OCI-LY3 (cell line): ENCODE results near the gene PLEK.
A peak's percentile ranks its signal among the peaks of the same experiment; 100 is the strongest.
"Not testable (repeated sequence)": the region's sequence is repeated elsewhere in the genome, so short reads cannot be mapped to it uniquely, and the experiment has no call there.

ENCODE experiments used
- H2AFZ ChIP-seq: fragments of 200-600, 300-600 bp; shearing (Covaris generic); 2 replicates; pipeline ENCODE4 v1.6.0; 2014; ENCODE audit warnings: antibody characterized with exemption, low read depth, low read length
- H3K27ac ChIP-seq: fragments of 200-600, 300-600 bp; sonication (generic); 2 replicates; pipeline ENCODE4 v1.5.1; 2014; ENCODE audit warnings: mild to moderate bottlenecking, low read length, moderate library complexity, mixed read lengths
- H3K27me3 ChIP-seq: fragments of 200-600, 300-600 bp; sonication (generic); 2 replicates; pipeline ENCODE4 v1.6.1; 2014; ENCODE audit warnings: low read depth, low read length, mixed read lengths
- H3K36me3 ChIP-seq: fragments of 200-600, 300-600 bp; sonication (generic); replicated peaks from 2 replicates; pipeline ENCODE3; 2014; ENCODE audit warnings: low read depth, low read length, mixed read lengths
- H3K4me1 ChIP-seq: fragments of 300-600, 200-600 bp; sonication (generic); 2 replicates; pipeline ENCODE4 v1.6.1; 2014; ENCODE audit warnings: low read length, mixed read lengths
- H3K4me2 ChIP-seq: fragments of 200-600, 300-600 bp; sonication (generic); 2 replicates; pipeline ENCODE4 v1.6.1; 2014; ENCODE audit warnings: low read length, mixed read lengths
- H3K4me3 ChIP-seq: fragments of 300-600, 200-600 bp; sonication (generic); 2 replicates; pipeline ENCODE4 v1.5.1; 2014; ENCODE audit warnings: antibody characterized with exemption, mild to moderate bottlenecking, low read length, moderate library complexity
- H3K79me2 ChIP-seq: fragments of 300-600, 200-600 bp; shearing (Covaris generic); 2 replicates; pipeline ENCODE4 v1.6.1; 2014; ENCODE audit warnings: mild to moderate bottlenecking, low read length, mixed read lengths
- H3K9ac ChIP-seq: fragments of 300-600, 200-600 bp; shearing (Covaris generic); 2 replicates; pipeline ENCODE4 v1.6.0; 2014; ENCODE audit warnings: mild to moderate bottlenecking, low read length, moderate library complexity
- H3K9me3 ChIP-seq: fragments of 200-600, 300-600 bp; shearing (Covaris generic); 2 replicates; pipeline ENCODE4 v1.6.1; 2014; ENCODE audit warnings: low read length, mixed read lengths; ENCODE audit not compliant: insufficient read depth
- H4K20me1 ChIP-seq: fragments of 200-600, 300-600 bp; sonication (generic); 2 replicates; pipeline ENCODE4 v1.6.1; 2016; ENCODE audit warnings: low read length, mixed read lengths; ENCODE audit not compliant: insufficient read depth
- CTCF ChIP-seq: fragments of 200-600, 300-600 bp; sonication (generic); IDR thresholded peaks from 2 replicates; pipeline ENCODE4 v1.5.1; 2014; ENCODE audit warnings: antibody characterized with exemption, low read length, low read depth
- EZH2phosphoT487 ChIP-seq: fragments of 200-600 bp; shearing (Covaris generic); IDR thresholded peaks from 2 replicates; pipeline ENCODE4 v1.6.1; 2018; ENCODE audit warnings: antibody characterized with exemption, mixed run types, low read depth

The PLEK gene

GRCh38 chr2:68436270-68436669 lies 71.2 kb downstream of the PLEK start:
- H3K9me3 ChIP-seq: no peaks in the 10 kb centered on the region
- no peak overlapping the region for H3K9ac ChIP-seq
- H3K36me3 ChIP-seq: no peaks in the 10 kb centered on the region
- no peak overlapping the region for H2AFZ ChIP-seq
- H3K4me3 ChIP-seq: no peak overlapping the region
- H3K4me2 ChIP-seq: no peak overlapping the region
- H3K27me3 ChIP-seq: no peaks in the 10 kb centered on the region
- H3K4me1 ChIP-seq: peaks cover 47% of the 10 kb centered on the region
- peaks cover 1% of the 10 kb centered on the region; the same call in 1 of the 2 replicates for H3K79me2 ChIP-seq
- TF ChIP-seq EZH2phosphoT487: no peak
- no peak for TF ChIP-seq CTCF
- no peaks in the 10 kb centered on the region for H4K20me1 ChIP-seq
- H3K27ac ChIP-seq: no peak overlapping the region

DNA sequence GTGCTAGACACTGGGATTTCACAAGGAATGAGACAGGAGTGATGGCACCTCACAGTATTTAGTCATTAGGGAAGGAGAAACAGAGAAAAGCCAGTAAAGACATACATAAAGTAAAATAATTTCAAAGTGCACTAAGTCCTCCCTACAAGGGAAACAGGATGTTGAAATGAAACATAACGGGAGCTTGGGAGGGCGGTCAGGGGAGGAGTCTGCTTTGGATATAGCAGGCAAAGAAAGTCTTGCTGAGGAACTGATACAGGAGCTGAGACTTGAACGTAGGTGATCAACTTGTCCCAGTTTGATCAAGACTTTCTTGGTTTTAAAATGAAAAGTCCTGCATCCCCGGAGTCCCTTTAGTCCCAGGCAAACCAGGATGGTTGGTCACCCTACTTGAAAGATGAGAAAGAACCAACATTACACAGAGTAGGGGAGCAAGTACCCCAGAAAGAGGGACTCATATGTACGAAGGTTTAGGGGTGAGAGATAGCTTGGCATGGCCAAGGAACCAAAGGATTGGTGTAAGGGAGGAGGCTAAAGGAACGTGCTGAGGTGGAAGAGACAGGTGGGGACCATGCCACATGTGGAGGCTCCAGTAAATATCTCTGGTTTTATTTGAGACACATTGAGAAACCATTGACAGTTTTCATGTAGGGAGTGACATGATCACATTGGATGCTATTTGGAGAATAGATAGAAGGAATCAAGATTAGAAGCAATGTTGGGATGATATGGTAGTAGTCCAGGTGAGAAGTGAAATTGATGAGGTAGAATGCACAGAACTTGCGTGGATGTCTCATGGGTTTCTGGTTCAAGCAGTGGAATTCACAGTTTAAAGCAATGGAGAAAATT lies 73.6 kb downstream of the PLEK start:
- TF ChIP-seq CTCF (no peak), EZH2phosphoT487 (no peak)
- Histone ChIP-seq H3K27ac (peak overlapping the region; percentile 68), H3K4me3 (peak overlapping the region; percentile 67), H3K36me3 (no peaks in the 10 kb centered on the region), H3K4me2 (peak overlapping the region; percentile 91), H4K20me1 (no peaks in the 10 kb centered on the region), H3K79me2 (peaks cover 3% of the 10 kb centered on the region; the same call in 1 of the 2 replicates), H3K9me3 (no peaks in the 10 kb centered on the region), H2AFZ (peak overlapping the region; percentile 76), H3K4me1 (peaks cover 59% of the 10 kb centered on the region), H3K9ac (peak overlapping the region; percentile 61), H3K27me3 (no peaks in the 10 kb centered on the region)

DNA sequence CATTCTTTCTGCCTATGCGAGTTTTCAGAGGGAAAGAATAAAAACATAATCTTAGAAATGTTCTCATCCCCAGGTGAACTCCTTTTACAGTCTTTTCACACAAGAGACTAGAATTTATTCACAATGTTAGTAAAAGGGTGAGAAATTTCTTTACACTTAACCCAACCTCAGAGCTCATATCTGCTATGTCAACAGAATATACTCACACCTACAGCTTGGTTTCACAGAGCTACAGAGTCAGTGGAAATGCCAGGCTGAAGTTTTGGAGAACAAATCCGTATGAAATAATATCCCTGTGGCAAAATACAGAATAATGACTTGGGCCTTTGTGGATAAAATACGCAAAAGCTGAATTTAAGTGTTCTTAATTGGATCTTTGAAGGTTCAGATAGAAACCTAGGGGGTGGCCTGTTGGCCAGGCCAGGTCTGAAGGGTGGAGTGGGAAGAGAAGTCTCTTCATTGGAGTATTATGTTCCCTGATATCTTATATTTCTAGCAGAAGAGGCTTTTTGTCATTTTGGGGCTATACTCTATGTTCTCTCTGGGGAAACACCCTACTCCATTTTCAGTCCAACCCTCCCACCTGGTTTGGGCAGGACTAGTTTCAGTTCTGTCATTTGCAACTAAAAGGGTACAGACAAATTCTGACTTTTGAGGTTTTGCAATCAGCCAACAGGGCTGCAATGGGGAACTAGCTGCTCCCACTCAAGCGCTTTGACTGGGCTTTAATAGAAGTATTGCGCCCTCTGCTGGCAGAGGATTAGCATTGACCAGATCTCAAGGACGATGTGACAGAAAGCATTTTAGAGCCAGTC lies 76.3 kb downstream of the PLEK start:
- Histone ChIP-seq H3K27me3 (no peaks in the 10 kb centered on the region), H3K4me1 (peaks cover 47% of the 10 kb centered on the region), H2AFZ (peak overlapping the region; percentile 73), H4K20me1 (no peaks in the 10 kb centered on the region), H3K4me3 (peak overlapping the region; percentile 42), H3K9me3 (no peaks in the 10 kb centered on the region), H3K79me2 (peaks cover 3% of the 10 kb centered on the region; the same call in 1 of the 2 replicates), H3K4me2 (peak overlapping the region; percentile 76), H3K27ac (peak overlapping the region; percentile 85), H3K36me3 (no peaks in the 10 kb centered on the region), H3K9ac (peak overlapping the region; percentile 69)
- TF ChIP-seq EZH2phosphoT487 (no peak), CTCF (peak; percentile 94)

GRCh38 chr2:68441994-68442322 lies 76.9 kb downstream of the PLEK start:
- Histone ChIP-seq H3K4me3 (peak overlapping the region; percentile 36; the same call in 1 of the 2 replicates), H3K4me2 (peak overlapping the region; percentile 57), H3K27ac (no peak overlapping the region), H2AFZ (peak overlapping the region; percentile 73), H3K4me1 (peaks cover 47% of the 10 kb centered on the region), H3K79me2 (peaks cover 3% of the 10 kb centered on the region; the same call in 1 of the 2 replicates), H4K20me1 (no peaks in the 10 kb centered on the region), H3K27me3 (no peaks in the 10 kb centered on the region), H3K36me3 (no peaks in the 10 kb centered on the region), H3K9ac (peak overlapping the region; percentile 45), H3K9me3 (no peaks in the 10 kb centered on the region)
- TF ChIP-seq CTCF (no peak), EZH2phosphoT487 (no peak)

DNA sequence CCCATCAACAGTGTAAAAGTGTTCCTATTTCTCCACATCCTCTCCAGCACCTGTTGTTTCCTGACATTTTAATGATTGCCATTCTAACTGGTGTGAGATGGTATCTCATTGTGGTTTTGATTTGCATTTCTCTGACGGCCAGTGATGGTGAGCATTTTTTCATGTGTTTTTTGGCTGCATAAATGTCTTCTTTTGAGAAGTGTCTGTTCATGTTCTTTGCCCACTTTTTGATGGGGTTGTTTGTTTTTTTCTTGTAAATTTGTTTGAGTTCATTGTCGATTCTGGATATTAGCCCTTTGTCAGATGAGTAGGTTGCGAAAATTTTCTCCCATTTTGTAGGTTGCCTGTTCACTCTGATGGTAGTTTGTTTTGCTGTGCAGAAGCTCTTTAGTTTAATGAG lies 81.3 kb downstream of the PLEK start:
- not testable (repeated sequence) for H3K27me3 ChIP-seq, H3K4me2 ChIP-seq, H3K4me1 ChIP-seq, H3K9me3 ChIP-seq, H4K20me1 ChIP-seq, H3K27ac ChIP-seq, H3K4me3 ChIP-seq, H3K36me3 ChIP-seq, H3K9ac ChIP-seq, H2AFZ ChIP-seq, H3K79me2 ChIP-seq
